Epithelial cell of esophagus (primary cell): ENCODE measurements around the gene CTSF.
"Not testable (repeated sequence)": the region's sequence is repeated elsewhere in the genome, so short reads cannot be mapped to it uniquely, and the experiment has no call there.

ENCODE experiments used
- DNase-seq: peaks from one replicate; pipeline ENCODE4 v3.0.0; 2010; ENCODE audit warnings: low read depth
- H3K4me3 ChIP-seq: 2 replicates; pipeline ENCODE4 v1.5.1; 2011; ENCODE audit warnings: mild to moderate bottlenecking, low read length, control low read depth
- TF ChIP-seq, protein P1 (sequence below): IDR thresholded peaks from 2 replicates; pipeline ENCODE4 v1.5.1; 2011; ENCODE audit warnings: low read depth, mild to moderate bottlenecking, low read length, control low read depth, inconsistent platforms; ENCODE audit not compliant: insufficient read depth; ENCODE audit errors: missing control alignments

Gene CTSF

DNA sequence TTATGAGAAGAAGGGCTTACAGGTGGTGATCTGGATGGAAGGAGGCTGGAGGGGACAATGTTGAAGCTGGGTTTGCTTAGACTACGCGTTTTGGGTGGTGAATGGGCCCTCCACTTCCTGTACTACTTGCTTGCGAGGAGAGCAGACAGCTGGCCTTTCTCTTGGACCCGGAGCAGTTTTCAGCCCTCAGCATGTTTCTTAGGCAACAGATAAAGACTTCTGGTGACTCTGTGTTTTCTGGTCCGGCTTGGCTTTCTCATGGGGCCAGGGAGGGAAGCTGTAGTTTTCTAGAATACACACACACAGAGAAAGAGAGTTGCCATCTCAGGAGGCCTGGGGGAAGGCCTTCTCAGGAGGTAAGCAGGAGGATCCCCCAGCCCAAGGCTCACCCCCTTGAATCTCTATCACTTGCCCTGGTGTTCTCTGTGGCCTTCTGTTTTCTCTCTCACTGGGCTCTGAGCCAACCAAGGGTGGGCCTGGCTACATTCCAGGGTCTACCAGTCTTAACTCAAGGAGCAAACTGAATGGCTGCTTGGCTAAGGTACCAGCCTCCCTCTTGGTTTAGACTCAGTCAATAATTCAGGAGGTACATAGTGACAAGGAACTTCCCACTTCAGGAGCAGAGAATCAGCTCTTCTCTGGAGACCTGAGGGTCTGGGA is 27.0 kb upstream of the CTSF start:
- TF ChIP-seq, protein P1, sequence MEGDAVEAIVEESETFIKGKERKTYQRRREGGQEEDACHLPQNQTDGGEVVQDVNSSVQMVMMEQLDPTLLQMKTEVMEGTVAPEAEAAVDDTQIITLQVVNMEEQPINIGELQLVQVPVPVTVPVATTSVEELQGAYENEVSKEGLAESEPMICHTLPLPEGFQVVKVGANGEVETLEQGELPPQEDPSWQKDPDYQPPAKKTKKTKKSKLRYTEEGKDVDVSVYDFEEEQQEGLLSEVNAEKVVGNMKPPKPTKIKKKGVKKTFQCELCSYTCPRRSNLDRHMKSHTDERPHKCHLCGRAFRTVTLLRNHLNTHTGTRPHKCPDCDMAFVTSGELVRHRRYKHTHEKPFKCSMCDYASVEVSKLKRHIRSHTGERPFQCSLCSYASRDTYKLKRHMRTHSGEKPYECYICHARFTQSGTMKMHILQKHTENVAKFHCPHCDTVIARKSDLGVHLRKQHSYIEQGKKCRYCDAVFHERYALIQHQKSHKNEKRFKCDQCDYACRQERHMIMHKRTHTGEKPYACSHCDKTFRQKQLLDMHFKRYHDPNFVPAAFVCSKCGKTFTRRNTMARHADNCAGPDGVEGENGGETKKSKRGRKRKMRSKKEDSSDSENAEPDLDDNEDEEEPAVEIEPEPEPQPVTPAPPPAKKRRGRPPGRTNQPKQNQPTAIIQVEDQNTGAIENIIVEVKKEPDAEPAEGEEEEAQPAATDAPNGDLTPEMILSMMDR: no peak
- DNase-seq: no peak
- H3K4me3 ChIP-seq: no peak overlapping the region

DNA sequence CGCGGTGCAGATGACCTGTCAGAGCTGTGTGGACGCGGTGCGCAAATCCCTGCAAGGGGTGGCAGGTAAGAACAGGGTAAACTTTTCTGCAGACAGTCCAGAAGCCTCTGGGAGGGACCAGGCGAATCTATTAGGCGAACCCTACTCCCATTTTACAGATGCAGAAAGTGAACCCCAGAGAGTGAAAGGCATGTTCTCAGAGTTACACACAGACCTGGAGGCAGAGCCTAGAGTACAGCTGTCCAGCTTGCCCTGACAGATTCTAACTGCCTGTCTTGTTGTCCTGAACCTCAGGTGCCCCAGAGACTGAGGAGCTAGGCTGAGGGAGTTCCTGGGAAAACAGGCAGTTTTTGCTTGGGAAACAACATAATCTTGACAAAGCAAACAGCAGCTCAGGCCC is 25.2 kb upstream of the CTSF start:
- TF ChIP-seq, protein P1: no peak
- peak overlapping the region; percentile 89 for H3K4me3 ChIP-seq
- DNase-seq: no peak

DNA sequence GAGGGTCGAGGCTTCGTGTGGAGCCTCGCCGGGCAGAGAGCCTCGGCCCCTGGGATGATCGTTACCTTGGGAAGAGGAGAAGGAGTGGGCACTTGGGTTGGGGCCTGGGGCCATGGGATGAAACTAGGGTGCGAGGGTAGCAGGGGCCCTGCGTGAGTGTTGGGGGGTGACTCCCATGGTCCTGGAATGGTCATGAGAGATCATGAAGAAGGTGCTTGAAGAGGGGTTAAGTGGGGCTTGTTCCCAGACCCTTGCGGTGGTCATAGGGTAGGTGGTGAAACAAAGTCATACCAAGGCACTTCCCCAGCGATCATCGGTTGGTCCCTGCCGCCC is 24.9 kb upstream of the CTSF start:
- TF ChIP-seq, protein P1: no peak
- peak overlapping the region; percentile 89 for H3K4me3 ChIP-seq
- DNase-seq: no peak

DNA sequence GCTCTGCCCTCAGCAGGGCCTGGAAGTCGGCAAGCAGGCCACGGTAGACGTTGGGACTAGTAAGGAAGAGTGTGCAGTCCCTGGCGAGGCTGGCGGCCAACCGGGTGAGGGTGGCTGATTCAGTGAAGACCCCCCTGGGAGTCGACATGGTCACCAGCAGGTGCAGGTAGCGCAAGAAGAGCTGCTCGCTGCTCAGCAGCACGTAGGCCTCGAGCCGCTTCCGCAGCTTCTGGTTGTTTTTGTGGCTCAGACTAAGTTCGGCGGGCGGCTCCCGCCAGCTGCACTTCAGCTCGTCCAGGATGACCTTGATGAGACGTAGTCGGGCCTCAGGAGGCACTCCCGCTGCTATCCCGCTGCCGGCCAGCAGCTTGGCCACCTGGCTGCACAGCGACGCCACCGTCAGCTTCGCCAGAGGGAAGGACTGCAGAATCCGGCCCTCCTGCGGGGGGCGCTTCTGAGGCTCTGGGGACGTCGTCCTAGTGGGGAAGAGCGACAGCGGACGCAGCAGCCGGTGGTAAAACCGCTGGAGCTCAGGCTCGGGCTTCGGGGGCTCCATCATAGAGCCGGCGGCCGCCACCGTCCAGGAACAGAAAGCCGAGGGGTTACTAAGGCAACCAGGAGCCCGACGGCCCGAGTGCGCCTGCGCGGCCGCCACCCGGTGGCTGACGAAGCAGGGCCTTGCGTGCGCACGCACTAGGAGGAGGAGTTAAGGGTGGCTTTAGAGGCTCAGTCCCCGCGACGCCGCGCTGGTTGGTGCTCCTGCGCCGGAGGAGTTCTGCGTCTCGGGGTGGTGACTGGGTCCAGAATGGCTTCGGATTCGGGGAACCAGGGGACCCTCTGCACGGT is 24.3 kb upstream of the CTSF start, which contains the start of the genes CCDC87 and CCS:
CCDC87 (minus strand) TSS at position 607 of the 846 bp plus-strand sequence; CDS start at position 559, 48 bp downstream.
CCS (plus strand) TSS at position 729 of the 846 bp plus-strand sequence; CDS start at position 806, 77 bp downstream.
- DNase-seq: peak; percentile 95
- TF ChIP-seq, protein P1: peak; percentile 68
- H3K4me3 ChIP-seq: peak within 1 kb of the TSS; percentile 89

DNA sequence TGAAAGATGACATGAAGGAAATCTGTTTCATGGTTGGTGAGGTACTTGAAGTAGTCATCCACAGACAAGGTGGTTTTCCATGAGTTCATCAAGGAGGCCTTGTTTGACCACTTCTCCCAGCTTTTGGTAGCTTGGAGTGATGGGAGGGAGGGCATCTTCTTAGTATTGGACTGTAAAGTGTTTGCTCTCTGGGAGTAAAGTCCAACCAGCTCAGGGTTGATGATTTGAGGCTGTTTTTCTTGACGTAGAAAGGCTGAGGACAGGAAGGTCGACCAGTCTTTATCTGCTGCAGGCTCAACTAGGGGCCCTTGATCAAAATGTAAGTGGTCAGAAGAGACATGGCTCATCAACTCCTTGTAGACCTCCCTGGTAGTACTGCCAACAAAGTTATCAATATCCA is 22.8 kb upstream of the CTSF start:
- TF ChIP-seq, protein P1: no peak
- H3K4me3 ChIP-seq: no peak overlapping the region
- DNase-seq: no peak

DNA sequence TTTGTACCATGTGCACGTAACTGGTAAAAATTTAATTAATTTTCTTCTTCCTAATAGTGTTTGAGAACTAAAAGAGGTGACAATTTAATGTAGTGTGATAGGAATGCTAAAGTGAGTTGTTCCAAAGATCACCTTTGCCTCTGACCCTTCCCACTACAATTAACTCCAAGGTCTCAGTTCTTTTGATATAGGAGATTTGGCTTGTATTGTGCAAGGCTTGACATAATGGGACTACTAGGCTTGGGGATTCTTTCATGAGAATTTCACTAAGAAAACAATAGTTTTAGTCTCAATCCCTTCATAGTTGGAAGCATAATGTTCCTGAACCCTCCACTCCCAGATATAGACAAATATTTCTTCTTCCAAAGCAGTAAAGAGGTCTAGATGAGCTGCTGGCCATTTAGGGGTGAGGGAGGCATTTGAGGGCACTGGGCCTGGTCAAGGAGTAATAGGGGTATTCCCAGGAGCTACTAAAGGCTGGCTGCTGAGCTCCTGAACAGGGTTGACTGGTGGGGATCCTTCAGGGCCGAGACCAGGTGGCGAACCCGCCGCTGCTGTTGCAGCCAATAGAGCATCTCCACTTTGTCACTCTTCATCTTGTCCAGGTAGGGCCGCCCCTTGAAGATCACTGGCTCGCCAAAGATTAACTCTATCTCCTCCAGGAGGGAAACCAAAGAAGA is 21.7 kb upstream of the CTSF start:
- no peak for DNase-seq
- TF ChIP-seq, protein P1: no peak
- H3K4me3 ChIP-seq: no peak overlapping the region

DNA sequence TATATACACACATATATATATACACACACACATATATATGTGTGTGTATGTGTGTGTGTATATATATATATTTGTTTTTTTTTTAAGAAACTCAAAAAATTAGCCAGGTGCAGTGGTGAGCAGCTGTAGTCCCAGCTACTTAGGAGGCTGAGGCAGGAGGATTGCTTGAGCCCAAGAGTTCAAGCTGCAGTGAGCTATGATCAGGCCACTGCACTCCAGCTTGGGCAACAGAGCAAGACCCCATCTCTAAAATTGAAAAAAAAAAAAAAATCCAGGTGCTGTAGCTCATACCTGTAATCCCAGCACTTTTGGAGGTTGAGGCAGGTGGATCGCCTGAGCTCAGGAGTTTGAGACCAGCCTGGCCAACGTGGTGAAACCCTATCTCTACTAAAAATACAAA is 20.9 kb upstream of the CTSF start:
- not testable (repeated sequence) for DNase-seq, H3K4me3 ChIP-seq
